K562 (cell line): ENCODE measurements around the gene HPD.

Source experiments
- ELF2 ChIP-seq: fragments of 250-450 bp; sonication (Bioruptor Pico); IDR thresholded peaks from 2 replicates; pipeline ENCODE4 v1.5.0; 2021; ENCODE audit warnings: mild to moderate bottlenecking
- LCOR ChIP-seq: sonication (generic); formaldehyde crosslinking; IDR thresholded peaks from 2 replicates; pipeline ENCODE4 v1.8.0; 2022; ENCODE audit warnings: mild to moderate bottlenecking, missing genetic modification reagents
- PCBP2 ChIP-seq: fragments of 200-400 bp; formaldehyde crosslinking; IDR thresholded peaks from 2 replicates; pipeline ENCODE4 v1.6.1; 2018; ENCODE audit warnings: low read length, low read depth, mild to moderate bottlenecking, moderate library complexity; ENCODE audit not compliant: poor library complexity, severe bottlenecking
- RFX5 ChIP-seq: IDR thresholded peaks from 2 replicates; pipeline ENCODE4 v1.6.1; 2011; ENCODE audit warnings: low read depth, mild to moderate bottlenecking, improper control_type of control experiment, low read length
- SIN3A ChIP-seq, 2 experiments: fragments of 150-350 bp in 1 of 2; IDR thresholded peaks; 2 replicates each; pipeline ENCODE4 v1.6.1; 2011 to 2016; ENCODE audit warnings: borderline replicate concordance in 2 of 2, low read depth in 2 of 2, low read length in 2 of 2, mild to moderate bottlenecking in 2 of 2, moderate library complexity in 2 of 2; ENCODE audit not compliant: control insufficient read depth in 1 of 2
- ZNF239 ChIP-seq: fragments of 250-450 bp; sonication (Bioruptor Pico); IDR thresholded peaks from 2 replicates; pipeline ENCODE4 v1.4.0; 2020; ENCODE audit warnings: mild to moderate bottlenecking

DNA sequence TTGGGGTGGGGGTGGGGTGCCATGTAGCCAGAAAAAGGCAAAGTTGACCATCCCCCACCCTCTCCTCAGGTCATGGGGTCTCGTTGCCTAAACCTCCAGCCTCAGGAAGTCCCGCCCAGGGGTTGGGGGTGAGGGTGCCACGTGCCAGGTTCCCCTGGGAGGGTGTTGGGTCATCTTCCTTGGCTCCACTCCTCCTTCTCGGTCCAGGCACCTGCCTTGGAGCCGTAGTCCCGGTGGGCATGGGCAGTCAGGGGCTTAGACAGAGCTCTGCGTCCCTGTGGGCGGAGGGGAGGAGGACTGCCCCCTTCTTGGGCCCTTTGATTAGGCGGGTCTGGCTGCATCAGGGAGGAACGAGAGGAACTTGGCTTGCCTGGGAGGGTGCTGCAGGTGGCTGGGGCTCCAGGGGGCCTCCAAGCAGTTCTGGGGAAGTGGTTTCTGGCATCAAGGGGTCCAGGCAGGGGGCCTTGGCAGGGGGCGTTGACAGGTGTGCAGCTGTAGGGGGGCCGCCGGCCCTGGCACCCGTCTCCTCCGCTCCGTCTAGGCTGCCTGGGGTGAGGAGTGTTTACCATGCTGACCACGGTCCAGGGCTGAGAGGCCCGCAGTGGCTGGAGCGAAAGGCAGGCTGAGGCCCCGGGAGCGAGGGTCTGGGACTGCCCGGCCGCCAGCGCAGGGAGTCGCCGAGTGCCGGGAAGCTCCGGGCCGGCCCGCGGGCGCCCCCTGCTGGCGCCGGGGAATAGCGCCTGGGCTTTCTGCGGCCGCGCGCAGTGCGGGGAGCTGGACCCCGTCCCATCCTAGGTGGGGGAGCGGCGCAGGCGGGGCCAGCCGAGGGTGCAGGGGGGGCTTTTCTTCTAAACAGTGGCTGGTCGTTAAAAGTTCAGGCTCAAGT lies 47.0 kb downstream of the HPD start:
- TF ChIP-seq ZNF239 (CRISPR knock-in tag) (no peak), LCOR (no peak), ELF2 (CRISPR knock-in tag) (no peak), SIN3A (IDR thresholded peaks at IDR 0.05; ENCODE audit: borderline replicate concordance in 2 of 2, control insufficient read depth in 1 of 2, low read depth in 2 of 2, low read length in 2 of 2) (peak; percentile 53 to 78; a peak in 2 of 4 replicates), RFX5 (no peak), PCBP2 (no peak)
